Prostate gland (tissue), 2 donors: ENCODE measurements around the gene DSTYK. TPM values are rescaled to one million over a fixed set of nuclear protein-coding genes. Genes with fewer than 3 reads are reported as not detected.

Experiments
- DNase-seq: peaks from one replicate; pipeline ENCODE4 v3.0.0-alpha.2; 2019; ENCODE audit warnings: low spot score
- H3K27ac ChIP-seq, 2 donors: fragments of 200-600 bp; sonication (generic); 2 replicates each; pipeline ENCODE4 v1.5.1; 2017 to 2019
- H3K27me3 ChIP-seq: fragments of 200-600 bp; sonication (generic); replicated peaks from 2 replicates; pipeline ENCODE4 v1.5.1; 2019; ENCODE audit not compliant: insufficient read depth
- H3K36me3 ChIP-seq, 2 donors: fragments of 200-600 bp; sonication (generic); 1 replicate in 1 of 2; 2 replicates in 1 of 2; pipeline versions ENCODE4 v1.5.1 to v1.8.1; 2017 to 2019
- H3K4me1 ChIP-seq: fragments of 200-600 bp; sonication (generic); replicated peaks from 2 replicates; pipeline ENCODE4 v1.5.1; 2019
- H3K4me3 ChIP-seq, 2 donors: fragments of 200-600 bp; sonication (generic); 2 replicates each; pipeline ENCODE4 v1.5.1; 2017 to 2019
- H3K9me3 ChIP-seq: fragments of 200-600 bp; sonication (generic); 2 replicates; pipeline ENCODE4 v1.5.1; 2017
- POLR2A ChIP-seq: fragments of 450-650 bp; IDR thresholded peaks from one replicate; pipeline ENCODE4 v1.6.1; 2016; ENCODE audit warnings: antibody characterized with exemption, mild to moderate bottlenecking
- POLR2AphosphoS5 ChIP-seq: sonication (generic); formaldehyde crosslinking; IDR thresholded peaks from one replicate; pipeline ENCODE4 v1.6.1; 2017; ENCODE audit warnings: antibody characterized with exemption
- WGBS: methylation state at CpG from one replicate; pipeline ENCODE4 v1.1.5; 2018; 5-methylcytosine and 5-hydroxymethylcytosine counted together
- intact Hi-C: fragments of 100-400 bp; cut with DNase I; formaldehyde crosslinking; loops from one replicate; pipeline ENCODE4 v1.14.2; 2022
- total RNA-seq, 2 donors: library from RNA; depleted of rRNA; stranded (reverse); fragments of >200 nt; gene quantifications; one replicate each; pipeline ENCODE4 v1.1.0, GENCODE V29; 2016
- TF ChIP-seq, protein P1 (sequence below), 4 experiments: fragments of 200-600 bp in 2 of 4; fragments of 450-650 bp in 2 of 4; sonication (generic) in 2 of 4; IDR thresholded peaks; 1 replicate in 3 of 4; 2 replicates in 1 of 4; pipeline ENCODE4 v1.5.1; 2016 to 2019; ENCODE audit warnings: antibody characterized with exemption in 4 of 4, mild to moderate bottlenecking in 2 of 4, moderate library complexity in 2 of 4

Gene DSTYK
- total RNA-seq, 2 donors from 2014 or later: 9.7 to 16.9 TPM

- intact Hi-C loops: no loop called here
- H3K4me3 ChIP-seq: no peak overlapping the region
- H3K27ac ChIP-seq: no peak overlapping the region
- DNase-seq: no peak
- no peaks in the 10 kb centered on the region for H3K36me3 ChIP-seq
- no peak for TF ChIP-seq POLR2AphosphoS5
- TF ChIP-seq, protein P1, sequence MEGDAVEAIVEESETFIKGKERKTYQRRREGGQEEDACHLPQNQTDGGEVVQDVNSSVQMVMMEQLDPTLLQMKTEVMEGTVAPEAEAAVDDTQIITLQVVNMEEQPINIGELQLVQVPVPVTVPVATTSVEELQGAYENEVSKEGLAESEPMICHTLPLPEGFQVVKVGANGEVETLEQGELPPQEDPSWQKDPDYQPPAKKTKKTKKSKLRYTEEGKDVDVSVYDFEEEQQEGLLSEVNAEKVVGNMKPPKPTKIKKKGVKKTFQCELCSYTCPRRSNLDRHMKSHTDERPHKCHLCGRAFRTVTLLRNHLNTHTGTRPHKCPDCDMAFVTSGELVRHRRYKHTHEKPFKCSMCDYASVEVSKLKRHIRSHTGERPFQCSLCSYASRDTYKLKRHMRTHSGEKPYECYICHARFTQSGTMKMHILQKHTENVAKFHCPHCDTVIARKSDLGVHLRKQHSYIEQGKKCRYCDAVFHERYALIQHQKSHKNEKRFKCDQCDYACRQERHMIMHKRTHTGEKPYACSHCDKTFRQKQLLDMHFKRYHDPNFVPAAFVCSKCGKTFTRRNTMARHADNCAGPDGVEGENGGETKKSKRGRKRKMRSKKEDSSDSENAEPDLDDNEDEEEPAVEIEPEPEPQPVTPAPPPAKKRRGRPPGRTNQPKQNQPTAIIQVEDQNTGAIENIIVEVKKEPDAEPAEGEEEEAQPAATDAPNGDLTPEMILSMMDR (IDR thresholded peaks at IDR 0.05): no peak
- TF ChIP-seq POLR2A: no peak
- no peaks in the 10 kb centered on the region for H3K27me3 ChIP-seq
- H3K4me1 ChIP-seq: peaks cover 5% of the 10 kb centered on the region
- 89% methylated on average over 3 of the region's 3 CpGs for WGBS
- H3K9me3 ChIP-seq: no peaks in the 10 kb centered on the region
Measured at GRCh38 chr1:205208811-205209210, 2.7 kb downstream of the DSTYK start.

- Histone ChIP-seq H3K4me1 (peaks cover 4% of the 10 kb centered on the region), H3K4me3 (no peak overlapping the region), H3K27ac (no peak overlapping the region), H3K27me3 (no peaks in the 10 kb centered on the region), H3K9me3 (no peaks in the 10 kb centered on the region), H3K36me3 (no peaks in the 10 kb centered on the region)
- intact Hi-C loops: no loop called here
- no peak for DNase-seq
- TF ChIP-seq POLR2A: no peak
- TF ChIP-seq POLR2AphosphoS5: no peak
- TF ChIP-seq, protein P1 (IDR thresholded peaks at IDR 0.05): no peak
Measured at GRCh38 chr1:205205055-205205454, 6.4 kb downstream of the DSTYK start.

GRCh38 chr1:205204552-205204951 lies 7.0 kb downstream of the DSTYK start:
- Histone ChIP-seq H3K4me3 (no peak overlapping the region), H3K36me3 (no peaks in the 10 kb centered on the region), H3K9me3 (no peaks in the 10 kb centered on the region), H3K27me3 (no peaks in the 10 kb centered on the region), H3K4me1 (no peaks in the 10 kb centered on the region), H3K27ac (no peak overlapping the region)
- intact Hi-C loops: no loop called here
- DNase-seq: no peak
- TF ChIP-seq POLR2AphosphoS5 (no peak), POLR2A (no peak)
- TF ChIP-seq, protein P1 (IDR thresholded peaks at IDR 0.05): no peak

- H3K27me3 ChIP-seq: no peaks in the 10 kb centered on the region
- WGBS: 93% methylated on average over 7 of the region's 7 CpGs
- intact Hi-C loops: no loop called here
- no peaks in the 10 kb centered on the region for H3K36me3 ChIP-seq
- no peaks in the 10 kb centered on the region for H3K4me1 ChIP-seq
- no peak for DNase-seq
- H3K4me3 ChIP-seq: no peak overlapping the region
- no peaks in the 10 kb centered on the region for H3K9me3 ChIP-seq
- H3K27ac ChIP-seq: no peak overlapping the region
- TF ChIP-seq, protein P1 (IDR thresholded peaks at IDR 0.05): no peak
- TF ChIP-seq POLR2A (no peak), POLR2AphosphoS5 (no peak)
Measured at GRCh38 chr1:205199931-205200299, 11.6 kb downstream of the DSTYK start.

DNA sequence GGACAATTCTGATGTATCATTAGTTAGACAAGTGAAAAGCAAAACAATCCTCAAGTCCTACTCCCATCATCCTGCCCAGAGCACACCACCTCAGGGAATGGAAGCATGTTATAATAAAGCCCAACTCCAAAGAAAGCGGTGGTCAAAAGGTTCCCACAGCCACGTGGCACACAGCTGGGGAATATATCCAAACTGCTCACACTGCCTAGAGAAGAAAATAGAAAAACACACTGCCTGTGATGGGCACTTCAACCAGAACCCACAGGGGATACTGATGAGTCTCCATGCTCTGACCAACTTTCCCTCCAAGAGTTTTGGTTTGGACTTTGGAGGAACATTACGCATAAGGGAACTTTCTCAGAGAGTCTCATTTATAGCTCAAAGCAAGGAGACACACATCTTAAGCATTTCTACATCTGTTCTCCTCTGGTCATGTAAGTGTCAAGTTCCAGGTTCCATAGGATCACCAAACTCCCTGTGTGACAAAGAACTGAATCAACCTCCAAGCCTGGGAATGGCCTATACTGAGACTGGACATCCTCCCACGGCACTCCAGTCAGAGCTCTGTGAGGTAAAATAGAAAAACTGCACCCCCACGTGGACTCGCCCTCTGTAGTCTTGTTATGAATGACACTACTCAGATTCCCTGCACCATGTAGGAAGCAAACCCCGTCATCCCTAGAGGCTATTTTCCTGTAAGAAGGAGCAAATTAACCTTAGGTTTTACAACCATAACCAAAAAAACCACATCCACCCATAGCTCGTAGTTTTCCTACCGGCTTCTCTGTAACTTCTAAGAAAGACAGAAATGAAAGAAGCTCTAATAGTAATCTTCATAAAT lies 12.2 kb downstream of the DSTYK start:
- TF ChIP-seq, protein P1 (IDR thresholded peaks at IDR 0.05): no peak
- TF ChIP-seq POLR2AphosphoS5: no peak
- H3K27ac ChIP-seq: no peak overlapping the region
- no peaks in the 10 kb centered on the region for H3K9me3 ChIP-seq
- 74% methylated on average over 9 of the region's 9 CpGs for WGBS
- no peaks in the 10 kb centered on the region for H3K36me3 ChIP-seq
- intact Hi-C loops: no loop called here
- H3K4me1 ChIP-seq: no peaks in the 10 kb centered on the region
- H3K4me3 ChIP-seq: no peak overlapping the region
- no peaks in the 10 kb centered on the region for H3K27me3 ChIP-seq
- DNase-seq: no peak
